WI38 (cell line): ENCODE measurements around the gene ZDHHC23.
A peak's percentile ranks its signal among the peaks of the same experiment; 100 is the strongest.

Experiments used
- H3K4me3 ChIP-seq: 2 replicates; pipeline ENCODE4 v1.5.1; 2011; ENCODE audit warnings: low read depth, mild to moderate bottlenecking, control low read depth, low read length
- TF ChIP-seq, protein P1 (sequence below): IDR thresholded peaks from 2 replicates; pipeline ENCODE4 v1.5.1; 2012; ENCODE audit warnings: low read depth, mild to moderate bottlenecking, control low read depth, low read length

ZDHHC23 gene

DNA sequence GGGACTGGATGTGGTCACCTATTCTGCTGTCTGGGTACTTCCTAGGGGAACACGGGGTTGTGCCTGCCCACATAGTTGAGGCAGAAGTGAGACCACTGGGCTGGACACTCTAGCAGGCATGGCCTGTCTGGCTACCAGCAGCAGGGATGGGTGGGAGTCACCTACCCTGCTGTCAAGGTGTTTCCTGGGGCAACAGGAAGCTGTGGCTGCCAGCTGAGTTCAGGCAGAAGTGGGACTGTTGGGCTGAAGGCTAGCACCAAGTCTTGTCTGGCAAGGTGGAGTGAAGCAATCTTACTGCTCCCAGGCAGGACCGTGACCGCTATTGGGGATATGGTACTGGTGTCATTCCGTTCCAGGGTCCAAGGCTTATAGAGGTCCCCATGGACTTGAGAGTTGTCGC lies 20.3 kb upstream of the ZDHHC23 start:
- TF ChIP-seq, protein P1, sequence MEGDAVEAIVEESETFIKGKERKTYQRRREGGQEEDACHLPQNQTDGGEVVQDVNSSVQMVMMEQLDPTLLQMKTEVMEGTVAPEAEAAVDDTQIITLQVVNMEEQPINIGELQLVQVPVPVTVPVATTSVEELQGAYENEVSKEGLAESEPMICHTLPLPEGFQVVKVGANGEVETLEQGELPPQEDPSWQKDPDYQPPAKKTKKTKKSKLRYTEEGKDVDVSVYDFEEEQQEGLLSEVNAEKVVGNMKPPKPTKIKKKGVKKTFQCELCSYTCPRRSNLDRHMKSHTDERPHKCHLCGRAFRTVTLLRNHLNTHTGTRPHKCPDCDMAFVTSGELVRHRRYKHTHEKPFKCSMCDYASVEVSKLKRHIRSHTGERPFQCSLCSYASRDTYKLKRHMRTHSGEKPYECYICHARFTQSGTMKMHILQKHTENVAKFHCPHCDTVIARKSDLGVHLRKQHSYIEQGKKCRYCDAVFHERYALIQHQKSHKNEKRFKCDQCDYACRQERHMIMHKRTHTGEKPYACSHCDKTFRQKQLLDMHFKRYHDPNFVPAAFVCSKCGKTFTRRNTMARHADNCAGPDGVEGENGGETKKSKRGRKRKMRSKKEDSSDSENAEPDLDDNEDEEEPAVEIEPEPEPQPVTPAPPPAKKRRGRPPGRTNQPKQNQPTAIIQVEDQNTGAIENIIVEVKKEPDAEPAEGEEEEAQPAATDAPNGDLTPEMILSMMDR: no peak
- H3K4me3 ChIP-seq: no peak overlapping the region

DNA sequence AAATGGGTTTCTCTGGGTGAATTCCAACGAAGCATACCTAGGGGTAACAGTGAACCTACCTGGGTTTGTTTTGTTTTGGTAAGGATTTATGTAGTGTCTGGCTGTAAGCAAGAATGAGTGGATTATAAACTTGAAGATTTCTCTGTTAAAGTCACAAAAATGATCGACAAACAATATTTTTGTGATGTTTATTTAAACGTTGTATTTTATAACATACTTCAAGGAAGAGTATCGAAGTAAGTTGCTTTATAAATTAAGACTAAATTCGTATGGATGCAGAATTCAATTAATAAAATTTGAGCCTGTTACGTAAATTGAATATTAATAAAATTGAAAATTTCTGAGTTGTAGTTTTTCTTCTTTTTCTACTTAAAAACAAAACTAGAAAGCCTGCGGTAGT lies 982 bp upstream of the ZDHHC23 start:
- TF ChIP-seq, protein P1: no peak
- H3K4me3 ChIP-seq: peak overlapping the region; percentile 64

DNA sequence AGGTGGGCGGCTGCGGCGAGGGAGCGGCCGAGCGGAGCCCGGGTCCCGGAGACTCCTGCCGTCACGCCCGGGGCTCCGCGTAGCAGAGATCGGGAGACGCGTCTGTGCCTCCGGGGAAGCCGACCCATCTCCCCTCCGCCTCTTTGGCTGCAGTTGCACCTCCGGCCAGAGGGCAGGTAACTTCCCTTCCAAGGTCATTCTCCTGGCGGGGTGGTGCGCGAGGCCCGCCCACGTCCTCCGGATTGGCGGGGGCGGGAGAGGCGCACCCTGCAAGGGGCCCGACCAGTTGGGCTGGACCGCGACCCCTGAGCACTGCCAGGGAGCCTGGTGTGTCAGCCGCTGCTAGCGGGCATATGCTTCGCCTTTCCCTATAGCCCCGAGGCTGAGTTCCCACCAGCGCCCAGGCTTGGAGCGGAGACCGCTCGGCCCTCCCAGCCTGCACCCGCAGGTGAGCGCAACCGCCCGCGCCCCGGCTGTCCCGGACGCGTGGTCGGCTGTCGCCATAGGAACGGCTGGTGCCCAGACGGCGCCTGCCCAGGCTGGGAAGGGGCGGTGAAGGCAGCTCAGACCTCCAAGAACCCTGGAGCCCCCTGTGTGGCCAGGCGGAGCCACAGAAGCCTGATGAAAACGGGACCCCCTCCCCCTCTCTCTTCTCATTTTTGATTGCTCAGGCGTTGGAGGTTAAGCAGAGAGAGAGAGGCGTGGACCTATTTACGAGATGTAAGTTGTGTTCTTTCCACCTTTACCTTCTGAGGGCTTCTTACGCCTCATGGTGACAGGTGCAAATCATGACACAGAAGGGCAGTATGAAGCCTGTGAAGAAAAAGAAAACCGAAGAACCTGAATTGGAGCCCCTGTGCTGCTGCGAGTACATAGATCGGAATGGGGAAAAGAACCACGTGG lies 453 bp downstream of the ZDHHC23 start:
- peak overlapping the region; percentile 64 for H3K4me3 ChIP-seq
- TF ChIP-seq, protein P1: no peak

DNA sequence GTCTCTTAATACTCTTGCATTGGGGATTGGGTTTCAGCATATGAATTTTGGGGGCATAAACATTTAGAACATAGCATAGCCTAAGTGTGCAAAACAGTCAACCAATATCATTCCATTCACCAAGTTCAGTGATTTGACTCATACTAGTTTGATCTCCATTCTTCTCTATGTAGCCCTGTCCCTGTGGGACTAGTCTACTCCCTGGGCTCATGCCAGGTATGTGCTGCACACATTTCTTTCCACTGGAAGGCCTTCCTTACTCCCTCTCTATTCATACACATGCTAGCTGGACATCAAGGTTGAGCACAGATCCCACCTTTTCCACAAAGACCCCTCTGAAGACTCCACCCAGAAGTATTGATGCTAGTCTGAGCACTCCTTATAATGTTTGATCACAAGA lies 5.1 kb downstream of the ZDHHC23 start:
- TF ChIP-seq, protein P1: no peak
- H3K4me3 ChIP-seq: no peak overlapping the region

DNA sequence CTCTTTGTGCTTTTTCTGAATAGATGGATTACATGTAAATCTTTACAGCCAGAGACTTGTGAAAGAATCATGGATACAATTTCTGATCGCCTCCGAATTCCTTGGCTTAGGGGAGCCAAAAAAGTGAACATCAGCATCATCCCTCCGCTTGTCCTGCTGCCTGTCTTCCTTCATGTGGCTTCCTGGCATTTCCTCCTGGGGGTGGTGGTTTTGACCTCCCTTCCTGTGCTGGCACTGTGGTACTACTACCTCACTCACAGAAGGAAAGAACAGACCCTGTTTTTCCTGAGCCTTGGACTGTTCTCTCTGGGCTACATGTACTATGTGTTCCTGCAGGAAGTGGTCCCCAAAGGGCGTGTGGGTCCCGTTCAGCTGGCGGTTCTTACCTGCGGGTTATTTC lies 5.9 kb downstream of the ZDHHC23 start:
- TF ChIP-seq, protein P1: no peak
- no peak overlapping the region for H3K4me3 ChIP-seq

DNA sequence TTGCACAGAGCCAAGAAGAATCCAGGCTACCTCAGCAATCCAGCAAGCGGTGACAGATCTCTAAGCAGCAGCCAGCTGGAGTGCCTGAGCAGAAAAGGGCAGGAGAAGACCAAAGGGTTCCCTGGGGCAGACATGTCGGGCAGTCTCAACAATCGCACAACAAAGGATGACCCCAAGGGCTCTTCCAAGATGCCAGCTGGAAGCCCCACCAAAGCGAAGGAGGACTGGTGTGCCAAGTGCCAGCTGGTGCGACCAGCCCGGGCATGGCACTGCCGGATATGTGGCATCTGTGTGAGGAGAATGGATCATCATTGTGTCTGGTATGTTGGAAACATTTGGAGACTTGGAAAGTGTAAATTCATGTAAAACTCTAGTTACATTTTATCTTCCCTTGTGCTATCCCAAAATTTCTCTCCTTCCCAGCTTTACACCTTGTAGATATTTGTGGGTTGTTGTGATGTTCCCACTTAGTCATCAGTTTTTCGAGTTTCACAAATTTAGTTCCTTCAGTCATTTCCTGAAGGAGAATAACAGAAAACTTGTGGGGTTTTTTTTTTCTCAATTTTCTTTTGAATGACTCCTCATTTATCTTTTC lies 6.4 kb downstream of the ZDHHC23 start:
- TF ChIP-seq, protein P1: no peak
- no peak overlapping the region for H3K4me3 ChIP-seq

DNA sequence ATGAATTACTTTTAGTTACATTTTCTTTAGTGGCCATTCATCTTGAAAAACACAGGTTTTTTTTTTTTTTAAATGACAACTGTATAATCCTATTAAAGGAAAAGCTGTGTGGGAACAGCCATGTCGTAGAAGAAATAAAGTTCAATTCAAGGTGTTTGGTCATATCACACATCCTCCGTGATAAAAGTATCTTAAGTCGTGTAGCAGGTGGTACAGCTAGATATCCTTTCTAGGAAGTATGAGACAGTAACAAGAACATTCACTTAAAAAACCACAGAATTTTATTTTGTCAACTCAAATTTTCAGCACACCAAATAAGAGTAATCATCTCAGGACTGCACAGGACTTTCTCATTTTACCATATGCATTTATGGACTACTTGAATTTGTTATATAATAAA lies 16.1 kb downstream of the ZDHHC23 start:
- TF ChIP-seq, protein P1: no peak
- H3K4me3 ChIP-seq: no peak overlapping the region
